OCI-LY1 (cell line): ENCODE data around the gene RHOBTB3.
"Not testable (repeated sequence)": the region's sequence is repeated elsewhere in the genome, so short reads cannot be mapped to it uniquely, and the experiment has no call there.

Experiments
- H2AFZ ChIP-seq: fragments of 200-600 bp; sonication (generic), shearing (Covaris generic); 2 replicates; pipeline ENCODE4 v1.6.0; 2014; ENCODE audit warnings: antibody characterized with exemption, mild to moderate bottlenecking, low read length
- H3F3A ChIP-seq: fragments of 200-600 bp; sonication (generic), shearing (Covaris generic); 2 replicates; pipeline ENCODE4 v1.6.0; 2014; ENCODE audit warnings: mild to moderate bottlenecking, antibody characterized with exemption, low read length, moderate library complexity; ENCODE audit not compliant: insufficient read depth
- H3K27ac ChIP-seq: fragments of 200-600 bp; sonication (generic); 2 replicates; pipeline ENCODE4 v1.5.1; 2014; ENCODE audit warnings: low read length, mixed run types, mild to moderate bottlenecking, low read depth; ENCODE audit not compliant: poor library complexity, severe bottlenecking
- H3K27me3 ChIP-seq: fragments of 200-600 bp; sonication (generic); 2 replicates; pipeline ENCODE4 v1.6.0; 2014; ENCODE audit warnings: antibody characterized with exemption, mild to moderate bottlenecking, low read length, moderate library complexity; ENCODE audit not compliant: insufficient read depth
- H3K36me3 ChIP-seq: fragments of 200-600 bp; sonication (generic); 2 replicates; pipeline ENCODE4 v1.6.1; 2014; ENCODE audit warnings: mild to moderate bottlenecking, antibody characterized with exemption, low read length, moderate library complexity, mixed read lengths; ENCODE audit not compliant: insufficient read depth
- H3K4me1 ChIP-seq: fragments of 200-600 bp; sonication (generic); 2 replicates; pipeline ENCODE4 v1.5.1; 2014; ENCODE audit warnings: mild to moderate bottlenecking, low read length, moderate library complexity; ENCODE audit not compliant: insufficient read depth, severe bottlenecking
- H3K4me2 ChIP-seq: fragments of 200-600 bp; sonication (generic), shearing (Covaris generic); 2 replicates; pipeline ENCODE4 v1.6.1; 2014; ENCODE audit warnings: low read length
- H3K4me3 ChIP-seq: fragments of 200-600 bp; sonication (generic); 2 replicates; pipeline ENCODE4 v1.5.1; 2014; ENCODE audit warnings: low read length, low read depth, mild to moderate bottlenecking, mixed read lengths; ENCODE audit not compliant: poor library complexity, severe bottlenecking
- H3K79me2 ChIP-seq: fragments of 200-600 bp; shearing (Covaris generic); 2 replicates; pipeline ENCODE4 v1.6.1; 2016; ENCODE audit warnings: mixed run types, low read length, mixed read lengths; ENCODE audit not compliant: insufficient read depth
- H3K9ac ChIP-seq: fragments of 200-600 bp; sonication (generic), shearing (Covaris generic); 2 replicates; pipeline ENCODE4 v1.6.1; 2014; ENCODE audit warnings: mild to moderate bottlenecking, low read length, mixed read lengths
- H3K9me2 ChIP-seq: fragments of 200-600 bp; sonication (generic), shearing (Covaris generic); 2 replicates; pipeline ENCODE4 v1.6.1; 2014; ENCODE audit warnings: low read depth, mild to moderate bottlenecking, low read length, mixed read lengths
- H3K9me3 ChIP-seq: fragments of 200-600 bp; shearing (Covaris generic); 2 replicates; pipeline ENCODE4 v1.6.1; 2014; ENCODE audit warnings: low read length, mixed read lengths
- H4K20me1 ChIP-seq: fragments of 200-600 bp; sonication (generic), shearing (Covaris generic); 2 replicates; pipeline ENCODE4 v1.6.0; 2016; ENCODE audit warnings: mild to moderate bottlenecking, low read length; ENCODE audit not compliant: insufficient read depth
- CTCF ChIP-seq: fragments of 200-600 bp; sonication (generic), shearing (Covaris generic); IDR thresholded peaks from 2 replicates; pipeline ENCODE4 v1.5.1; 2017; ENCODE audit warnings: mild to moderate bottlenecking, antibody characterized with exemption, low read length, moderate library complexity, mixed read lengths
- EZH2 ChIP-seq: fragments of 200-600 bp; sonication (generic), shearing (Covaris generic); IDR thresholded peaks from 2 replicates; pipeline ENCODE4 v1.8.0; 2017; ENCODE audit warnings: borderline replicate concordance, mixed run types, mild to moderate bottlenecking, antibody characterized with exemption, low read length, moderate library complexity, mixed read lengths

RHOBTB3 gene

DNA sequence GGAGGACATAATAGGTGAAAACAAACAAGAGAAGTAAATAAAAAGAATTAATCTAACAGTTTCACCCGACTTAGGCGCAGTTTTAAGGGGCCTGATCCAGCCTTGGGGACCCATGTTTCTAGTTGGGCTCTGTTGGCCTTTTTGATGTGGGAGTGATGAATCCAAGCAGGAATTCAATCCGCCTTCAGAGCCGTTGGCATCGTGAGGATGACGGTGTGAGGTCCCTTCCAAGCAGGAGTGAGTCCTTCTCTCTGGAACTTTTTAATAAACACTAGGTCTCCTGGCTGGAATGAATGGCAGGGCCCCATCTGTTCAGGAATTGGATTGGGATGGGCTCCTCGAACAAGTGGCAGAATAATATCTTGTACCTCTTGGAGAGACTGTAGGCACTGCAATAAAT is 22.3 kb upstream of the RHOBTB3 start:
- no peaks in the 10 kb centered on the region for H3K9me2 ChIP-seq
- no peaks in the 10 kb centered on the region for H4K20me1 ChIP-seq
- H3K36me3 ChIP-seq = no peaks in the 10 kb centered on the region
- no peaks in the 10 kb centered on the region for H3K4me1 ChIP-seq
- H3K79me2 ChIP-seq = no peaks in the 10 kb centered on the region
- no peak for TF ChIP-seq CTCF
- no peak for TF ChIP-seq EZH2
- H3K9ac ChIP-seq = no peak overlapping the region
- H3K4me2 ChIP-seq = no peak overlapping the region
- H3K9me3 ChIP-seq = no peaks in the 10 kb centered on the region
- no peaks in the 10 kb centered on the region for H3K27me3 ChIP-seq
- H3F3A ChIP-seq = no peaks in the 10 kb centered on the region
- H3K27ac ChIP-seq = no peak overlapping the region
- H2AFZ ChIP-seq = no peak overlapping the region
- H3K4me3 ChIP-seq = no peak overlapping the region

DNA sequence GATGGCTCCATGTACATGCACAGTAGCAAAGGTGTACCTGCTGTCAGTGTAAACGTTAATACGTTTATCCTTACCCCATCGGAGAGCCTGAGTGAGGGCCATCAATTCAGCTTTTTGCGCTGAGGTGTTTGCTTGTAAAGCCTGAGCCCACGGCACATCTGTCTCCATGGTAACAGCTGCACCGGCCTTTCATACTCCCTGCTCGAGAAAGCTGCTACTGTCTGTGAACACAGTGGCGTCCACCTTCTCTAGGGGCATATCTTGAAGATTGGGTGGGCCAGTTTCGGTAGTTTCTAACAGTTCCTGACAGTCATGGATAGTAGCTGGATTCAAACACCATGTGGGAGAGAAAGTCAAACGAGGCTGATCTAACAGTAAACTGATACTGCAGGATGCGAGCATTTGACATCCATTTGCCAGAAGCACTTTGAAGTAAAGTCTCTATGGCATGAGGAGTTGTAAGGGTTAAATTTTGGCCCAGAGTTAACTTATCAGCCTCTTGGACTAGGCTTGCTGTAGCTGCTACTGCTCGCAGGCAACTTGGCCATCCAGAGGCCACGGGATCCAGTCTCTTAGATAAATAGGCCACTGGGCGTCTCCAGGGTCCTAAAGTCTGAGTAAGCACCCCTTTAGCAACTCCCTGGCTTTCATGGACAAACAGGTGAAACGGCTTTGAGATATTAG is 21.0 kb upstream of the RHOBTB3 start:
- no peak overlapping the region for H3K27ac ChIP-seq
- H3F3A ChIP-seq = no peaks in the 10 kb centered on the region
- H3K9ac ChIP-seq = no peak overlapping the region
- no peak overlapping the region for H2AFZ ChIP-seq
- no peaks in the 10 kb centered on the region for H3K79me2 ChIP-seq
- H3K4me1 ChIP-seq = no peaks in the 10 kb centered on the region
- H3K27me3 ChIP-seq = no peaks in the 10 kb centered on the region
- H3K4me2 ChIP-seq = no peak overlapping the region
- H4K20me1 ChIP-seq = no peaks in the 10 kb centered on the region
- no peaks in the 10 kb centered on the region for H3K9me3 ChIP-seq
- H3K36me3 ChIP-seq = no peaks in the 10 kb centered on the region
- no peaks in the 10 kb centered on the region for H3K9me2 ChIP-seq
- TF ChIP-seq EZH2 (no peak), CTCF (no peak)
- H3K4me3 ChIP-seq = no peak overlapping the region

DNA sequence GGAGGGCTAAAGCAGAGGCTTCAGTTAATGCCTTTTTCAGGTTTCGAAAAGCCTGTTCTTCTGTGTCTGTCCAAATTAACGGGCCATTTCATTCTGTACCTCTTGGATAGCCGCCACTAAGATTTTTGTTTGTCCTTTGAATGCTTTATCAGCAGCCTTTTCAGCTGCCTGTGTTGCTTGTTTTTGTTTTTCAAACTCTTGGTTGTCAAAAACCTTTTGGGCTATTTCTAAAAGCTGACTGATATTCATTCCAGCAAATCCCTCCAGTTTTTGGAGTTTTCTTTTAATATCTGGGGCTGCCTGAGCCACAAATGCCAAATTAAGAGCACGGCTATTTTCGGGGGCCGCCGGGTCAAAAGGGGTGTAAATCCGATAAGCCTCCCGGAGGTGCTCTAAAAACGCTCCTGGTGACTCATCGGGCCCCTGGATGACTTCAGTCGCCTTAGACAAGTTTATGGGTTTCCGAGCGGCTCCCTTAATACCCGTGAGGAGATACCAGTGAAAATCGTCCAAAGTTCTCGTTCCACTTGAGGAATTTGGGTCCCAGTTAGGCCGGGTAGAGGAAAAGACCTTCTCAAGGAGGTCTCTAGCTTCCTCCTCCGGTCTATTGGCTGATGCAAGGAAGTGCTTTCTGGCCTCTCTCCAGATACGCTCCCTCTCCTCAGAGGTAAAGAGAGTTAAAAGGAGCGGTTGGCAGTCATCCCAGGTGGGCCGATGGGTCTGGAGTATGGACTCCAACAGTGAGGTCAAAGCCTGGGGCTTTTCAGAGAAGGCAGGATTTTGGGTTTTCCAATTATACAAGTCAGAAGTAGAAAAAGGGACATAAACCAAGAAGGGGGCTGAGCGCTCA is 20.3 kb upstream of the RHOBTB3 start:
- H3K4me3 ChIP-seq, H3K27me3 ChIP-seq, H3K9me2 ChIP-seq, H3F3A ChIP-seq, H3K36me3 ChIP-seq, H3K4me1 ChIP-seq, H4K20me1 ChIP-seq, H2AFZ ChIP-seq, H3K4me2 ChIP-seq, H3K9me3 ChIP-seq, H3K9ac ChIP-seq, H3K79me2 ChIP-seq, H3K27ac ChIP-seq: not testable (repeated sequence)
